ENCODE results near the gene CPXM2. TPM values are rescaled to one million over a fixed set of nuclear protein-coding genes. Genes with fewer than 3 reads are reported as not detected.
A peak's percentile ranks its signal among the peaks of the same experiment; 100 is the strongest.

CPXM2 gene
- polyA plus RNA-seq, 4 donors: 4.6 to 6.7 (median 5.9) TPM

DNA sequence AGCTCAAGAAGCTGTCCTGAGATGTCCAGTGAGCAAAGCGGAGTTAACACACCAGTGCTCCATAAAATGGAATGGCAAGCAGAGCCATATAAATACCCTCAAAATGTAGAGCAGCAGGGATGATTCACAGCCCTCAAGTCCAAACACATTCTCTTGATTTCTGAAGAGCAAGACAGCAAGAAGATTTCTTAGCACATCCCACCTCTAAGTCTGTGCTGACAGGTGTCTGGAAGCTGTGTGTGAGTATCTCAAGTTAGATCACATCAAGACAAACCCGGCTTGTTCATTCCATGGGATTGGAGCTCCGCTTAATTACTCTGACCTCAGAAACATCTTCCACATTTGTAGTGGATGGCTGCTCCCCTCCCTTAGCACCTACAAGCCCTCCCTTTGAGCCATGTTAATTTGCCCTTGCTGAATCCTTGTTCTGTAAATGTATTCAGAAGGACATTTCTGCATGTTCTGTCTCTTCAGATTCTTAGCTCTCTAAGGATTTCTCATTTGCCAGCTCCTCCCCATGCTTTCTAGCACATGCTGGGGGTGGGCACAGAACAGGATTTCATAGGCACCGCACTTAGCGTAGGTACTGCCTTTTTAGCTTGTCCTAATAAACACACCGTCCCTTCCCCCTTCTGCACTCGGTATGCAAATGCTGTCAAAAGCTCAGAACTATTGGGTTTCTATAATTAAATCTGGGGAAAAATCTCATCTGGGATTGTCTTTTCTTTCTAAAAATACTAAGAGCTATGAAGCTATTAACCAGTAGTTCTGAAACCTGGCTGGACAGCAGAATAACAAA lies 112.7 kb downstream of the CPXM2 start:
- DNase-seq (ENCODE audit: low read depth in 4 of 4, low spot score in 3 of 4): no peak

DNA sequence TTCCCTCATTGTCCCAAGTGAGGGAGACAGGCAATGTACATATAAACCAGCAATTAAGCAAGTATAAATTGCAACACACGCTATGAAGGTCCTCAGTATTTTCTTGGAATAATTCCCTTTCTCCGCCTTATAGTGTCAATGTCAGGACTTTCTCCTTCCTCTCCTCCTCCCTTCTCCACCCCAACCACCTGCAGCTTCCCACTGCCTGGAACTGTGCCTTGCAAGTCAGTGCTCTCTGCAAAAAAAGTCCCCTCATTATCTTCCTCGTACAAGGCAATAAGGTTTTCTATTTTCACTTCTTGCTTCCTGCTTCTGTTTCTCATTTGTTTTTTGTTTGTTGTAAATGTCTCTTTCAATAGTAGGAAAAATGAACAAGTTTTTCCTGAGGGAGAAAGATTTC lies 113.7 kb downstream of the CPXM2 start:
- no peak for DNase-seq (ENCODE audit: low read depth in 4 of 4, low spot score in 3 of 4)

DNA sequence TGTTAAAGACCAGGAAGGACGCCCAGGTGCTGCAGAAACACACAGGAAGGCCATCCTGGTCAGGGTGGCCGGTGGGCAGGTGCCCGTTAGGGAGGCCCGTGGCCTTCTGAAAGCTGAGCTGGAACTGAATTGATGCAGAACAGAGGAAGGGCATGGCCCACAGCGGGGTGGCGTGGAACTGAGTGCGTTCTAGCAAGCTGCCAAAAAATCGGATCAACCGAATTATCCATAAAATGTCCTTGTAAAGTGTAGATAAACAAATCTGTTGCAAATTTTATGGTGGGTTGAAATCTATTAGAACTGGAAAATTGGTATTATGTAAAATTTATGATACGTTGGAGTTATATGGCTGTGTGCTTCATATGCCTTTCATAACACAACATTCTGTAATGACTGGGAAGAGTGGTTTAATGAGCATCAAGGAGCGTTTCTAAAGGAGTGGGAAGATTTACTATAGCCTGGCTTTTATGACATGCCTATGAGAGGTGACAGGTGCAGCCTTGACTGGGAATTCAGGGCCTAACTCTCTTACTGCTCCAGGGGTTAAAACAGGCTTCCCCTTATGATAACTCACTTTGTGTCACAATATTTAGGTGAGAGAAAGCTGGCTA lies 117.4 kb downstream of the CPXM2 start:
- DNase-seq (ENCODE audit: low read depth in 4 of 4, low spot score in 3 of 4): no peak

DNA sequence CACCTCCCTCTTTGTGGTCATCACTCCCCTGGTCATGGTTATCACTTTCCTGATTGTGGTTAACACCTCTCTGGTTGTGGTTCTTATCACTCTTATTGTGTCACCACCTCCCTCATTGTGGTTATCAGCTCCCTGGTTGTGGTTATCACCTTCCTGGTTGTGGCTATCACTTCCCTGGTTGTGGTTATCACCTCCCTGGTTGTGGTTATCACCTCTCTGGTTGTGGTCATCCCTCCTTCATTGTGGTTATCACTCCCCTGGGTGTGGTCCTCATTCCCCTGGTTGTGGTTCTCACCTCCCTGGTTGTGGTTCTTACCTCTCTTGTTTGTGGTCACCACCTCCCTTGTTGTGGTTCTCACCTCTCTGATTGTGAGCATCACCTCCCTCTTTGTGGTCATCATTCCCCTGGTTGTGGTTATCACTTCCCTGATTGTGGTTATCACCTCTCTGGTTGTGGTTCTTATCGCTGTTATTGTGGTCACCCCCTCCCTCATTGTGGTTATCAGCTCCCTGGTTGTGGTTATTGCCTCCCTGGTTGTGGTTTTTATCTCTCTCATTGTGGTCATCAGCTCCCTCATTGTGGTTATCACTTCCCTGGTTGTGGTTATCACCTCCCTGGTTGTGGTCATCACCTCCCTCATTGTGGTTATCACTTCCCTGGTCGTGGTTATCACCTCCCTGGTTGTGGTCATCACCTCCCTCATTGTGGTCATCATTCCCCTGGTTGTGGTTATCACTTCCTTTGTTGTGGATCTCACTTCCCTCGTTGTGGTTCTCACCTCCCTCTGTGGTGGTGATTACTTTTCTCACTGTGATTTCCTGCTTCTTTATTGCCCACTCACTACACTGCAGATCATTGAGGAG lies 118.7 kb downstream of the CPXM2 start:
- no peak for DNase-seq (ENCODE audit: low read depth in 4 of 4, low spot score in 3 of 4)

DNA sequence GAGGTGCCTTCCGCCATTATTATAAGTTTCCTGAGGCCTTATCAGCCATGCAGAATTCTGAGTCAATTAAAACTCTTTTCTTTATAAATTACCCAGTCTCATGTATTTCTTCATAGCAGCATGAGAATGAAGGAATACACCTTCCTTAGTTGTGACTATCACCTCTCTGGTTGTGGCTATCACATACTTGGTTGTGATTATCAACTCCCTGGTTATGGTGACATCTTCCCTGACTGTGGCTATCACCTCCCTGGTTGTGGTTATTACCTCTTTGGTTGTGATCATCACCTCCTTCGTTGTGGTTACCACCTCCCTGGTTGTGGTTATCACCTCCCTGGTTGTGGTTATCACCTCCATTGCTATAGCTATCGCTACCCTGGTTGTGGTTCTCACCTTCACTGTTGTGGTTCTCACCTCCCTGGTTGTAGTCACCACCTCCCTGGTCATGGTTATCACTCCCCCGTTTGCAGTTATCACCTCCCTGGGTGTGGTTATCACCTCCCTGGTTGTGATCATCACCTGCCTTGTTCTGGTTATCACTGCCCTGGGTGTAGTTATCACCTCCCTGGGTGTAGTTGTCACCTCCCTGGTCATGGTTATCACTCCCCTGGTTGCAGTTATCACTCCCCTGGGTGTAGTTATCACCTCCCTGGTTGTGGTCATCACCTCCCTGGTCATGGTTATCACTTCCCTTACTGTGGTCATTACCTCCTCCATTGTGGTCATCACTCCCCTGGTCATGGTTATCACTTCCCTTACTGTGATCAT lies 119.5 kb downstream of the CPXM2 start:
- no peak for DNase-seq (ENCODE audit: low read depth in 4 of 4, low spot score in 3 of 4)

DNA sequence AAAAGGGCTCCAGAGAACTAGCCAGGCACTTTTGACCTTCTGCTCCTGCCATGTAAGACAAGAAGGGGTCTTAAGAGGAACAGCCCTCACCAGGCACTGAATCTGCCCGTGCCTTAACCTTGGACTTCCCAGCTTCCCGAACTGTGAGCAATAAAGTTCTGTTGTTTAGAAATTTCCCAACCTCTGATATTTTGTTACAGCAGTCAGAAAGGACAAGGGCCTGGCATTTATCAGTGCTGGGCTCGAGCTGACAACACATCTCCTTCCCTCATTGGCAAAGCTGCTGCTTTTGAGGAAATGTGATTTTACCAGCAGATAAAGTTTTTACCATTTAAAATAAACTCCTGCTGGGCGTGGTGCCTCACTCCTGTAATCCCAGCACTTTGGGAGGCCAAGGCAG lies 122.0 kb downstream of the CPXM2 start:
- DNase-seq (ENCODE audit: low read depth in 4 of 4, low spot score in 3 of 4): no peak

DNA sequence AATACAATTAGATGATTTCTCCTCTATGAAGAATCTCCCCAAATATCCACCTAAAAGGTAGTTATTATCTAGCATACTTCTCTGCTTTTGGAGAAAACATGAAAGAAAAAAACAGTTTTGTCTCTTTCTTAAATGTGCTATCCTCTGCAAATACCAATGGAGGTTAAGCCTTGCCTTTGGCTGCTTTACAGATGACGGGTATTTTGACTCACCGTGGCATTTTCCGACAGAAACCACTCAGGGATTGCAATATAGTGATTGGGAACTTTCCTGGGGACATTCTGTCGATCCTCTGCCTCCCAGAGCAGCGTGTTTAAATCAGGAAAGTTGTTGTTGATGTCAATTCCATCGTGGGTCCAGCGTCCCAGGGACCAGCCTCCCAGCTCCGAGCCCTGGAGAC lies 124.8 kb downstream of the CPXM2 start:
- no peak for DNase-seq (ENCODE audit: low read depth in 4 of 4, low spot score in 3 of 4)

DNA sequence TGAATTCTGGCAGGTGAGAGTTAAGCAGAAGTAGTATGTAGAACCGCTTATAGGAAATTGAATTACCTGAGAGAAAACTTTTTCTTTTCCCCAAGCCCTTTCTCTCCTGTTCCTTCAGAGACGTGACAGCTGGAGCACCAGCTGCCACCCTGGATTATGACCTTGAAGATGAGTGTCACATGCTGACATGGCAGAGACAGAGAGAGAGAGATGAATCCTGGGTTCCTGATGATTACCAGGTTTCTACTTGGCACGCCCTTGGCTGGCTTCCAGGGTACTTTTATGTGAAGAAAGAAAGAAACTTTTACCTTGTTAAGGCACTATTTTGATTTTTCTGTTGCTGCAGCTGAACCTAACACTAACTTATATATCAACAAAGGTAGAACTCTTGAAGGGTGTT lies 125.6 kb downstream of the CPXM2 start:
- no peak for DNase-seq (ENCODE audit: low read depth in 4 of 4, low spot score in 3 of 4)

DNA sequence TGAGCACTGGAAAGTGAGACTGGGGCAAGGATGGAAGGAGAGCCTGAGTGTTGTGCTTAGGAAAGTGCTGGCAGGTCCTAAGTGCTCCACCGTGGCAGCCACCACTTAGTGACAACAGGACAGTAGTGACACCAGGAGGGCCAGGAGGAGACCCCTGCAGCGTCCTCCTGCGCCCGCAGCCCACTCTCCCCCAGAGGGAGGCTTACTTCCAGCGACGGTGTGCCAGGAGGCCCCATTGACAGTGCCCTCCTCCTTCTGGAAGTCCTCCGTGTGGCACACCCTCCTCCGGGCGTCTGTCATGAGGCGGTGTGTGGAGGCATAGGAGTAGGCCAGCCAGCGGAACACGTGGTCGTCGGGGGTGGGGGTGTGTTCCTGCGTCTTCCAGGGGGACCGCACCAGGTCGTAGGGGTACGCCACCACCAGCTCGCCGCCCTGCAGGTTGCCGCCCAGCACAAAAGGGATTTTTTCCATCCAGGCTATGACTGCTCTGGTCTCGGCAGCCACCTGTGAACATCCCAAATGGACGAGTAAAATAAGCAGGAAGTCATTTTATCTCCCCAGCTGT lies 129.9 kb downstream of the CPXM2 start:
- DNase-seq (ENCODE audit: low read depth in 4 of 4, low spot score in 3 of 4): no peak

DNA sequence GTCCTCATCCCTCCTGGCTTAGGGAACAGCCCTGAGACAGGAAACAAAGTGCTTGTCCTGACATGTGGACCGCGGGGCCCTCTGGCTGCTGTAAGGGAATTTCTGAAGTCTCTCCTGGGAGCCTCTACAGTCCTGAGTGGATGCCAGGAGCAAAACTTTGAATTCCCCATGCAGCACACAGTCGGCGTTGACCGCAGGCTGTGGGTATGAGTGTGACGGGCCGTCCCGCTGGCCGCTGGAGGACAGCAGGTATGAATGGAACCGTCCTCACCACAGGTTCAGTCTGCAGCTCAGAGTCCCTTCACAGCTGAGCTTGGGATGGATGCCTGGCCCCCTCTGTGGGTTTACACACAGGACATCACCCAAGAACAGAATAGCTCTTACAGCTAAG lies 130.6 kb downstream of the CPXM2 start:
- no peak for DNase-seq (ENCODE audit: low read depth in 4 of 4, low spot score in 3 of 4)

DNA sequence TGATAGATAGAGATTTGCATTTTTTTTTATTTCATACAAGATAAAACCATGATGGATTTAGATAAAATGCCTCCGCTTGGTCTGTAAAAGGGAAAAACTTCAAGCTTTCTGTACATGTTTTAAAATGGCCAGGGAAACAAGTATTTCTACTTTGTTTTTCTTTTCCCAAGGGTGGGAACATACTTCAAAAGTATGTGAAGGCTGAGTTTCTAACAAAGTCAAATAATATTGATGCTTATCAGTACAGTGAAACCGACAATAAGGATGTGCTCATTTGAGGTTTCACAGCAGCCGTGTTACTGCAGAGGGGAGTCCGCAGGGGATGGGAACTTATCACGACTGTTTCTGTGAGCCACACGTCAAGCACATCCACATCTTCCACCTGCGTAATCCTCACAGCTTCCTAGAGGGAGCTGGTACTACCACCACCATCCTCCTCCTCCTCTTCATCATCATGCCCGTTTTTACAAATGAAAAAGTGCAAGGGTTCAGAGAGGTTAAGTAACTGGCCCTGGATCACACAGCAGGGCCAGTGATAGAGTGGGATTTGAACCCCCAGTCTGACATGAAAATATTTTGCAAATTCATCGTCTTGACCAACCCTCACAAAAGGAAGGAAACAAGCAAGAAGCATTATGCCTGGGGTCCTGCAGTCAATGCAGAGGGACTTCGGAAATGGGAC lies 131.1 kb downstream of the CPXM2 start:
- no peak for DNase-seq (ENCODE audit: low read depth in 4 of 4, low spot score in 3 of 4)

DNA sequence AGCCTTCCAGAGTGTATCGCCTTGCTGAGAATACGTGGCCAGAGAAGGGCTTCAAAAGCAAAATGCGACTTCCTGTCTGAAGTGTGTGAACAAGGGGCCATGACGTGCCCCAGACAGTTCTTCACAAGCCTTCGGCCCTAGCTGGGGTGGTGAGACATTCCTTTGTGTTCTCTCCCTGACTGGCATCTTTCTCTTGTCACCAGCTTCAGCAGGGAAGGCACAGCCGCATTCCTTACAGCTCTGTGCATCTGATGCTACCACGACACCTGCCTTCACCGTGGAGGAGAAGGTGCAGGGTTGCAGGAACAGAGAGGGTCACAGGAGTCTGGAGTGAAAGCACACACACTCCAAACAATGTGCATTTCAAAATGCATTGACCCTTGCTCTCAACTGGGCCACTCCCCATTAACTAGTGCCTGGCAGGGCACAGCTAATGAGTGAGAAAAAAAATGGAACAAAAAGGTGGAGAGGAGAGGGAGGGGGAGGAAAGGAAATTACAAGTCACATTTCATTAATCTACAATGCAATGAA lies 132.0 kb downstream of the CPXM2 start:
- peak in 3 of 4 donors; percentile 11 to 38 (median 16) for DNase-seq (ENCODE audit: low read depth in 4 of 4, low spot score in 3 of 4)

DNA sequence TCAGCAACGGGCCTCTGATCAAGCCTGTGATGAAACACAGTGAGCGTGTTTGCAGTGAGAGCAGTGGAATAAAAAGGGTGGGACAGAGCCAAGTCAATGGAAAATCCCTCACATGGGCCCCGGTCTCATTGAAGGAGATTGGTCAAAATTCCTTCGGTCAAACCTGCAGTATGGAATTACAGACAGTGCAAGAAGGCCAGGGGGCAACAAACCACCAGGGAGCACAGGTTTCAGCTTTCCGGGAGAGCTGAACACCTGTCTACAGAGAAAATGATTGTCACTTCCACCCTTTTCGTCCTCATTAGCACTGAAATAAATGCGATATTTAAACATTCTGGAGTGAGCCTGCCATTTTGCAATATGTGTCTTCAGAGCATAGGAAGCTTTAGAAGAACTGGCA lies 132.6 kb downstream of the CPXM2 start:
- no peak for DNase-seq (ENCODE audit: low read depth in 4 of 4, low spot score in 3 of 4)

DNA sequence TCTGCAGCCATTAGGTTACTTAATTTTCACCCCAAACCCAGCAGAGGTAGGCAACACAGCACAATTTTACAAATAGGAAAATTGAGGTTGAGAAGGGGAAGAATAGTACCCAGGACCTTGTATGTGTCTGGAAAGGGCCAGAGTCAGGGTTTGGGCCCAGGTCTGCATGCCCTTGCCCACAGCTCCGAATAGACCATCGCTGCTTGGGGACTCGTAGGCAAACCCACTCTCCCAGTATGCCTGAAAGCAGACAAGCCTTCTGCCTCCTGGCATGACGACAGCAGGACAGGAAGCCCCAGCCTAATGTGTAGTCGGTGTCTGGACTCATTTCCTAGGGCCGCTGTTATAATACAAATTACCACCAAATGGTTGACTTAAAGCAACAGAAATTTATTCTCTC lies 133.8 kb downstream of the CPXM2 start:
- DNase-seq (ENCODE audit: low read depth in 4 of 4, low spot score in 3 of 4): no peak

DNA sequence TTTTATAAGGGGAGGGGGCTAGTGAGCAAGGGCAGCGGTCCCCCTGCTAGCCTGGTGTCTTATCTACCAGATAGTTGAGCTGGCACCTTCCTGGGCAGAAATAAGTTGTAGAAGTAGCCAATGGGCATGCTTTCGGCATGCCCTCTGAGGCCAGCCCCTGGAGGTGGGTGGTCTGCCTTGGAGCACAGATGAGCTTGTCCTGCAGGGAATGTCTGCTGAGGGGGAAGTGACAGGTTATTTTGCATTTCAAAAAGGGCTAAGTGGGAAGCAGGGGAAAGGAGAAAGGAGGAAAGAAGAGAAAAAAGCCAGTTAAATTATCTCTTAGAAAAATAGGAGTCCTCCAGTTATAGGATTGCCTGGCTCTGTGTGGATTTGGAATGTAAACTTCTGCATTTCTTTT lies 136.5 kb downstream of the CPXM2 start:
- no peak for DNase-seq (ENCODE audit: low read depth in 4 of 4, low spot score in 3 of 4)

DNA sequence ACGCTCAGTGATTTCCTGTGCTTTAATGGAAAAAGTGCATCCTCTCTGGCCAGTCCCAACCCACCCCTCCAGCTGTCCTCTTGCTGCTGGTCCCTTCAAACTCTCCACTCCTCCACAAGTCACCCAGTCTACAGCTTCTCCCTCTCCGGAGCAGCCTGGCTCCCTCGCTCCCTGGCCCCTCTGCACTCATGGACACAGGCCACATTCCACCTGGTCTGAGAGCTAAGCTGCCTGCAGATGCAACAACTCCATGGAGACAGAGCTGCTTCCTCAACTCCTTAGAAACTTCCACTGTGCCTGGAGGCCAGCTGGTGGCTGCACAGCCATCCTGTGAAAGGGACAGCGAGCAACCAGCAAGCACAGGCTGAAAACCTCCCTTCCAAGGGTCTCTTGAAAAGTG lies 137.5 kb downstream of the CPXM2 start:
- DNase-seq (ENCODE audit: low read depth in 4 of 4, low spot score in 3 of 4): no peak

DNA sequence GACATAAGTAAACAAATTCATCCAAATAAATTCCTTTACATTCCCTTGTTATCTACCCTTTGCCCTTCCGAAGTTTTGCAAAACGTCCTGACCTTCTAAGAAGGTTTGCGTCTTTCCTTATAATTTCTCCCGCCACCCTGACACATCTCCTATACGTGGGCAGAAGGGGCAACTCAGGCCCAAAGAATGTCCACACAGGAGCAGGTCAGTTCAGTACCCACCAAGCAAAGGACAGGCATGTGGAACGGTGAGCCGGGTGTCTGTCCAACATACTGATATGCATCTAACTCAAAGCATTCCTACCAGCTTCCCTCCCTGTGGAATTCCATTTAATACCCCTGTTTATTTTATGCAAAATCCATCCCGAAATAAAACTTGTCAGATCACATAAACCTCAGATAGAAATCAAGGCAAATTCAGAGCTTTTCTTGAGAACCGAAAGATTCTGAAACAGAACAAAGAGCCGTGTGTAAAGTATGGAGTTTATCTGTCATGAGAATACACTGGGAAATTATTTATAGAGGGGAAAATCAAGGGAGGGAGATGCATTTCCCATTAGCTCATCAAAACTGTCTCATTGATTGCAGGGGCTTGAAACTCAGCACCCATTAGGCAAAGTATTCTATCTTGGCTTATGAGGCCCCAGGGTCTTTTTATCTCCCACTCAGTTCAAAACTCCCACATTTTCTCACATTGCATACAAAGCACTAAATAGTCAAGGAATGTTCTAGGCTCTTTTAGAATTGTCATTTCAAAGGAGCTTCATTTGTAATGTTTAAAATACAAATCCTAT lies 140.1 kb downstream of the CPXM2 start:
- DNase-seq (ENCODE audit: low read depth in 4 of 4, low spot score in 3 of 4): no peak

DNA sequence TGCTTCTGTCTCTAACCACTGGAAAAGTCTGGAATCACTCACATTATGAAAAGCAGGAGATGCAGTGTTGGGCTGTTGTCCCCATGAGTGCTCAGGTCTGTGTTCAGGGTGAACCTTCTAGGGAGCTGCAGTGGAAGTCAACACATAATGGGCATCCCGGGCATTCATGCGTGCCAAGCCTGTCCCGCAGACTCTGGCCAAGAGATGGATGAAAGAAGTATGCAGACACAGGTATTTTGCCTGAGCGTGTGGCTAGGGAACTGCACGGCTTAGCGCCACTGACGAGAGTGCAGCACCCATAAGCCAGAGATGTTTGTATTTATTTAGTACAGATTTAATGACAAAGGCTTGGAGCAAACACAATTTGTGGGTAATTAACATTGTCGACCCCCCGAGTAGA lies 140.7 kb downstream of the CPXM2 start:
- DNase-seq (ENCODE audit: low read depth in 4 of 4, low spot score in 3 of 4): no peak

DNA sequence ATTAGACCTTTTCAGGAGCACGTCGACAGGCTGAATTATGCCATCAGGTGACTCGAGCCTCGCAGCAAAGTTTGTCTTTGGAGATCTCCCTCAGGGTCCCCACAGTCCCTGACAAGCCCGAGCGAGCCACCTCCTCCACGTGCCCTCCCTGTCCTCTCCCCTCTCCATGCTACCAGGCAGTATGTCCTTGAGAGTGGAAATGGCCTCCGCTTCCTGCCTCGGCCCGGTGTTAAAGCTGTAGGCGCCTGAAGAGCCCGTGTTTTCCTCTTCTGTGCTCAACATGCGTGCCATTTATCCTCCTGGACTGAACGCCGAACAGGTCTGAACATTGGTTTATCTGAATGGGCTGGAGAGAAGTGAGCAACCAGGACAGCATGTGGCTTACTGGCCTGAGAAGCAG lies 142.9 kb downstream of the CPXM2 start:
- DNase-seq (ENCODE audit: low read depth in 4 of 4, low spot score in 3 of 4): no peak

Measured in right renal pelvis (tissue), 4 donors.